Activated CD8-positive, alpha-beta memory T cell treated with anti-CD3 and anti-CD28 coated beads for 48 hours (primary cell): ENCODE results near the gene AFAP1L1.

Source experiments
- DNase-seq, 3 experiments: peaks; one replicate each; pipeline ENCODE4 v3.0.0-alpha.2; 2020; ENCODE audit warnings: low read depth in 2 of 3, low spot score in 2 of 3

AFAP1L1 gene

GRCh38 chr5:149367972-149368645, 96.5 kb downstream of the AFAP1L1 start:
- no peak for DNase-seq

- DNase-seq, result no peak
These were observed 99.2 kb downstream of the AFAP1L1 start for GRCh38 chr5:149370878-149371277.

- peak in 2 of 3 experiments; percentile 23 to 46 for DNase-seq
These were observed 99.8 kb downstream of the AFAP1L1 start for GRCh38 chr5:149371296-149371962.

- no peak for DNase-seq
These were observed 100.6 kb downstream of the AFAP1L1 start for GRCh38 chr5:149372076-149372795.

- DNase-seq, result no peak
These were observed 101.3 kb downstream of the AFAP1L1 start for GRCh38 chr5:149372932-149373331.

GRCh38 chr5:149374303-149374702, 102.6 kb downstream of the AFAP1L1 start:
- DNase-seq, result no peak

- DNase-seq, result no peak
These were observed 103.1 kb downstream of the AFAP1L1 start for GRCh38 chr5:149374801-149375200.

- DNase-seq, result no peak
These were observed 103.8 kb downstream of the AFAP1L1 start for GRCh38 chr5:149375434-149375833.

- no peak for DNase-seq
These were observed 104.4 kb downstream of the AFAP1L1 start for GRCh38 chr5:149376104-149376503.

- DNase-seq, result no peak
These were observed 105.2 kb downstream of the AFAP1L1 start for GRCh38 chr5:149376711-149377447.

- DNase-seq, result no peak
These were observed 106.7 kb downstream of the AFAP1L1 start for GRCh38 chr5:149378241-149378820.

GRCh38 chr5:149379177-149379761, 107.6 kb downstream of the AFAP1L1 start, which contains the start of gene IL17B:
TSS of gene IL17B (minus strand) at chr5:149379292. CDS start at chr5:149379225, 67 bp downstream.
- no peak for DNase-seq

GRCh38 chr5:149379818-149380374, 108.2 kb downstream of the AFAP1L1 start:
- DNase-seq, result no peak

GRCh38 chr5:149380466-149381121, 108.9 kb downstream of the AFAP1L1 start:
- DNase-seq, result no peak

GRCh38 chr5:149381261-149381985, 109.8 kb downstream of the AFAP1L1 start:
- DNase-seq, result no peak

GRCh38 chr5:149381986-149382338, 110.3 kb downstream of the AFAP1L1 start:
- peak; percentile 29 to 72 (median 72) for DNase-seq

GRCh38 chr5:149382517-149383220, 111.0 kb downstream of the AFAP1L1 start:
- DNase-seq, result no peak

- no peak for DNase-seq
These were observed 111.7 kb downstream of the AFAP1L1 start for GRCh38 chr5:149383399-149383798.

GRCh38 chr5:149386166-149386565, 114.5 kb downstream of the AFAP1L1 start:
- DNase-seq, result no peak
